ENCODE measurements around the gene NUBPL.

DNA sequence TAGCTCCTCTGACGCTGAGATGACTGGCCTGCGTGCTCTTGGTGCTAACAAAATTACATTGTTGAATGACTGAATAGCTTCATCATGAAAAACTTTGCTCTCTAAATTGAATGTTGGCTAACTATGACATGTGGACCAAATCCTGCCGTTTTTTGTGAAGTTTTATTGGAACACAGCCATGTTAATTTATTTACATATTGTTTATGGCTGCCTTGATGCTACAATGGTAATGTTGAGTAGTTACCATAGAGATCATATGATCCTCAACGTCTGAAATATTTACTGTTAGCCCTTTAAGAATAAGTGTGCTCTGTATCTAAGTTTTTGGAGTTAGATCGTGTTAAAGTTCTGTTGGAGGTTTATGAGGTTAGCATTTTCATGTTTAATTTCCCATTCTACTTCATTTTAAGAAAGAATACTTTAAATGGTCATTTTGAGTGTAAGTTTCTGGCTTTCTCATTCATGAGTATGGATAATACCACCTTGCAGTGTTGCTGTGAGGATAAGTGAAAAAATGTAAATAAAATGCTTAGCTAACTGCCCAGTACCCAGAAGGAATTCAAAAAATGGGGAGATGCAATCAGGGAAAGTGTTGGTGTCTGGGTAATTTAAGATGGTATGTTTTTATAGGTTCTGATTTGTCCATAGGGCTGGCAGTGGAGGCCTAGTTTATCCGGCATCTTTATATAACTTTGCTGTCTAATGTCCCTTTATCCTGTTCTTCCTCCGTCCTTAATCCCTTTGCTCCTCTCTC is 35.3 kb downstream of the NUBPL start:
- TF ChIP-seq, protein P1, sequence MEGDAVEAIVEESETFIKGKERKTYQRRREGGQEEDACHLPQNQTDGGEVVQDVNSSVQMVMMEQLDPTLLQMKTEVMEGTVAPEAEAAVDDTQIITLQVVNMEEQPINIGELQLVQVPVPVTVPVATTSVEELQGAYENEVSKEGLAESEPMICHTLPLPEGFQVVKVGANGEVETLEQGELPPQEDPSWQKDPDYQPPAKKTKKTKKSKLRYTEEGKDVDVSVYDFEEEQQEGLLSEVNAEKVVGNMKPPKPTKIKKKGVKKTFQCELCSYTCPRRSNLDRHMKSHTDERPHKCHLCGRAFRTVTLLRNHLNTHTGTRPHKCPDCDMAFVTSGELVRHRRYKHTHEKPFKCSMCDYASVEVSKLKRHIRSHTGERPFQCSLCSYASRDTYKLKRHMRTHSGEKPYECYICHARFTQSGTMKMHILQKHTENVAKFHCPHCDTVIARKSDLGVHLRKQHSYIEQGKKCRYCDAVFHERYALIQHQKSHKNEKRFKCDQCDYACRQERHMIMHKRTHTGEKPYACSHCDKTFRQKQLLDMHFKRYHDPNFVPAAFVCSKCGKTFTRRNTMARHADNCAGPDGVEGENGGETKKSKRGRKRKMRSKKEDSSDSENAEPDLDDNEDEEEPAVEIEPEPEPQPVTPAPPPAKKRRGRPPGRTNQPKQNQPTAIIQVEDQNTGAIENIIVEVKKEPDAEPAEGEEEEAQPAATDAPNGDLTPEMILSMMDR (conservative IDR thresholded peaks at IDR 0.05; ENCODE audit: low read length), result no peak
- TF ChIP-seq EZH2phosphoT487 (IDR thresholded peaks at IDR 0.05; ENCODE audit: borderline replicate concordance, low read depth, low read length), result no peak
